Measurements from ENCODE around the gene ERBB4. TPM values are rescaled to one million over a fixed set of nuclear protein-coding genes. Genes with fewer than 3 reads are reported as not detected.

Gene ERBB4
- total and polyA plus RNA-seq, 9 donors: 5.0 to 12.7 (median 7.7) TPM

GRCh38 chr2:212274215-212274614 is 264.4 kb downstream of the ERBB4 start:
- no peaks in the 10 kb centered on the region for H3K4me1 ChIP-seq (ENCODE audit: control insufficient read depth, insufficient read depth, low read length)
- no peak overlapping the region for H3K27ac ChIP-seq (ENCODE audit: low read length)
- no peaks in the 10 kb centered on the region for H3K9me3 ChIP-seq (replicated peaks; ENCODE audit: control insufficient read depth, low read depth, low read length)
- H3K4me3 ChIP-seq (ENCODE audit: low read length): no peak overlapping the region
- no peaks in the 10 kb centered on the region for H3K36me3 ChIP-seq (ENCODE audit: control insufficient read depth, insufficient read depth, low read length)
- no peaks in the 10 kb centered on the region for H3K27me3 ChIP-seq (ENCODE audit: control insufficient read depth, insufficient read depth, low read length)
- WGBS (ENCODE audit: insufficient coverage): no CpG with 5 or more reads among the region's 2 CpGs
- DNase-seq: no peak

GRCh38 chr2:212271583-212271982 is 267.0 kb downstream of the ERBB4 start:
- Histone ChIP-seq H3K4me1 (ENCODE audit: control insufficient read depth, insufficient read depth, low read length) (no peaks in the 10 kb centered on the region), H3K9me3 (replicated peaks; ENCODE audit: control insufficient read depth, low read depth, low read length) (no peaks in the 10 kb centered on the region), H3K27ac (ENCODE audit: low read length) (no peak overlapping the region), H3K27me3 (ENCODE audit: control insufficient read depth, insufficient read depth, low read length) (no peaks in the 10 kb centered on the region), H3K36me3 (ENCODE audit: control insufficient read depth, insufficient read depth, low read length) (no peaks in the 10 kb centered on the region), H3K4me3 (ENCODE audit: low read length) (no peak overlapping the region)
- no peak for DNase-seq
- WGBS (ENCODE audit: insufficient coverage): no CpG with 5 or more reads among the region's 3 CpGs

- no peak overlapping the region for H3K4me3 ChIP-seq (ENCODE audit: low read length)
- DNase-seq: no peak
- WGBS (ENCODE audit: insufficient coverage): no CpG with 5 or more reads among the region's 1 CpG
- H3K27me3 ChIP-seq (ENCODE audit: control insufficient read depth, insufficient read depth, low read length): no peaks in the 10 kb centered on the region
- no peaks in the 10 kb centered on the region for H3K4me1 ChIP-seq (ENCODE audit: control insufficient read depth, insufficient read depth, low read length)
- no peaks in the 10 kb centered on the region for H3K36me3 ChIP-seq (ENCODE audit: control insufficient read depth, insufficient read depth, low read length)
- no peak overlapping the region for H3K27ac ChIP-seq (ENCODE audit: low read length)
- no peaks in the 10 kb centered on the region for H3K9me3 ChIP-seq (replicated peaks; ENCODE audit: control insufficient read depth, low read depth, low read length)
Measured at GRCh38 chr2:212269005-212269404, 269.6 kb downstream of the ERBB4 start.

- Histone ChIP-seq H3K27ac (ENCODE audit: low read length) (no peak overlapping the region), H3K4me1 (ENCODE audit: control insufficient read depth, insufficient read depth, low read length) (no peaks in the 10 kb centered on the region), H3K4me3 (ENCODE audit: low read length) (no peak overlapping the region), H3K9me3 (replicated peaks; ENCODE audit: control insufficient read depth, low read depth, low read length) (no peaks in the 10 kb centered on the region), H3K27me3 (ENCODE audit: control insufficient read depth, insufficient read depth, low read length) (no peaks in the 10 kb centered on the region), H3K36me3 (ENCODE audit: control insufficient read depth, insufficient read depth, low read length) (no peaks in the 10 kb centered on the region)
- DNase-seq: no peak
- WGBS (ENCODE audit: insufficient coverage): no CpG with 5 or more reads among the region's 1 CpG
Measured at GRCh38 chr2:212266297-212266696, 272.3 kb downstream of the ERBB4 start.

DNA sequence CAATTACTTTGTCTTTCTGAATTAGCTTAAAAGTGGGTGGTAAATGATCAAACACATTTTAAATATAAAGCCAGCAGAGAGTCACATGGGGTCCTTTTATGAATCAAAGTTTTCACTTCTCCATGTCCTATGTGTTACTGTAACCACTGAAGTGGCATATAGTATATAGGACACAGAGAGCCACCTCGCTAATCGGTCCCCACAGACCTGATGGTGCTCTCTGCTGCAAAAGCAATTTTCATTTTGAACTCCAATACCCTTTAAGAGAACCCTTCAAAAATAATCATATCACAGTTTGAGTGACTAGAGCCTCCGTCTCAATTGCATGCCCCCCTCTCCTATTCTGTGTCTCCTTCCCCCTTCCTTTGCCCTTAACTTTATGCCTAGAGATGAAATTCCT is 272.8 kb downstream of the ERBB4 start:
- Histone ChIP-seq H3K4me3 (ENCODE audit: low read length) (no peak overlapping the region), H3K27ac (ENCODE audit: low read length) (no peak overlapping the region), H3K27me3 (ENCODE audit: control insufficient read depth, insufficient read depth, low read length) (no peaks in the 10 kb centered on the region), H3K9me3 (replicated peaks; ENCODE audit: control insufficient read depth, low read depth, low read length) (no peaks in the 10 kb centered on the region), H3K4me1 (ENCODE audit: control insufficient read depth, insufficient read depth, low read length) (no peaks in the 10 kb centered on the region), H3K36me3 (ENCODE audit: control insufficient read depth, insufficient read depth, low read length) (no peaks in the 10 kb centered on the region)
- no CpG with 5 or more reads among the region's 3 CpGs for WGBS (ENCODE audit: insufficient coverage)
- DNase-seq: no peak

DNA sequence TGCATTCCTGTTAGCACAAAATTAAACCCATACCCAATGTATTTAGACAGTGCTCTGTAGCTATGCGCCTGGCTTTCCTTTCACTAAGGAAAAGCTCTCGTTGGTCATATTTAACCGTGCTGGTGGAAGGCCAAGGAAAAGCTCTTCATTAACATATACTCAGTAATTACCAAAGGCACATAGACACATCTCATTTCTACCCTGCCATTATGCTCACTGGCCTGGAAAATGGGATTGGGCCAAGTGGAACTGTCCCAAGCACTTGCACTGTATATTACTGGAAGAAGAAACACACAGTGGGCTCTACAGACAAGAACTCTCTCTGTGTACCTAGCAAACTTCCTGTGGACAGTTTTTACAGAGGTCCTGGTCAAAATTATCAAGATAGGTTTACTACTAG is 274.4 kb downstream of the ERBB4 start:
- Histone ChIP-seq H3K4me3 (ENCODE audit: low read length) (no peak overlapping the region), H3K9me3 (replicated peaks; ENCODE audit: control insufficient read depth, low read depth, low read length) (no peaks in the 10 kb centered on the region), H3K36me3 (ENCODE audit: control insufficient read depth, insufficient read depth, low read length) (no peaks in the 10 kb centered on the region), H3K4me1 (ENCODE audit: control insufficient read depth, insufficient read depth, low read length) (no peaks in the 10 kb centered on the region), H3K27me3 (ENCODE audit: control insufficient read depth, insufficient read depth, low read length) (no peaks in the 10 kb centered on the region), H3K27ac (ENCODE audit: low read length) (no peak overlapping the region)
- peak; percentile 2 for DNase-seq
- 96% methylated on average over 3 of the region's 3 CpGs for WGBS (ENCODE audit: insufficient coverage)

DNA sequence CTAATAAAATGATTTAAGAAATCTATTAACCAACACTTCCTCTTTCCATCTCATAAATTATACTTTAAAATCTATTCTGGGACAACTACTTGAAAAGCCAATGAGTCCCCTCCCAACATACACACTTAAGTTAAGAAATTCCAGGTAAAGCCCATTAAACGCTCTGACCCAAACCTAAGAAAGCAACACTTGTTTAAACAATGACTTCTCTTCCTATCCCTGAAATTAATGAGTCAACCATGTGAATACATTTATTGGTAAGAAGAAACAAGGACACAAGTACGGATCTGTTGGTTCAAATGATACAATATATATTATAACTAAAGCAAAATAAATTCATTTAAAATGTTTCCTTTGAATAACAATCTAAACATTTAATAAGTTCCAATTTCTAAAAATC is 279.4 kb downstream of the ERBB4 start:
- no peak for DNase-seq
- no CpG with 5 or more reads among the region's 2 CpGs for WGBS (ENCODE audit: insufficient coverage)
- Histone ChIP-seq H3K9me3 (replicated peaks; ENCODE audit: control insufficient read depth, low read depth, low read length) (no peaks in the 10 kb centered on the region), H3K4me3 (ENCODE audit: low read length) (no peak overlapping the region), H3K36me3 (ENCODE audit: control insufficient read depth, insufficient read depth, low read length) (no peaks in the 10 kb centered on the region), H3K27me3 (ENCODE audit: control insufficient read depth, insufficient read depth, low read length) (no peaks in the 10 kb centered on the region), H3K27ac (ENCODE audit: low read length) (no peak overlapping the region), H3K4me1 (ENCODE audit: control insufficient read depth, insufficient read depth, low read length) (no peaks in the 10 kb centered on the region)

GRCh38 chr2:212254339-212254738 is 284.3 kb downstream of the ERBB4 start:
- no peaks in the 10 kb centered on the region for H3K4me1 ChIP-seq (ENCODE audit: control insufficient read depth, insufficient read depth, low read length)
- DNase-seq: no peak
- H3K36me3 ChIP-seq (ENCODE audit: control insufficient read depth, insufficient read depth, low read length): no peaks in the 10 kb centered on the region
- H3K9me3 ChIP-seq (replicated peaks; ENCODE audit: control insufficient read depth, low read depth, low read length): no peaks in the 10 kb centered on the region
- H3K27me3 ChIP-seq (ENCODE audit: control insufficient read depth, insufficient read depth, low read length): no peaks in the 10 kb centered on the region
- no peak overlapping the region for H3K4me3 ChIP-seq (ENCODE audit: low read length)
- no peak overlapping the region for H3K27ac ChIP-seq (ENCODE audit: low read length)
- WGBS (ENCODE audit: insufficient coverage): 60% methylated on average over 1 of the region's 5 CpGs

GRCh38 chr2:212249451-212249850 is 289.2 kb downstream of the ERBB4 start:
- no peaks in the 10 kb centered on the region for H3K9me3 ChIP-seq (replicated peaks; ENCODE audit: control insufficient read depth, low read depth, low read length)
- no CpG with 5 or more reads among the region's 2 CpGs for WGBS (ENCODE audit: insufficient coverage)
- DNase-seq: peak; percentile 27

GRCh38 chr2:212245880-212246279 is 292.7 kb downstream of the ERBB4 start:
- no peak for DNase-seq
- Histone ChIP-seq H3K4me3 (ENCODE audit: low read length) (no peak overlapping the region), H3K9me3 (replicated peaks; ENCODE audit: control insufficient read depth, low read depth, low read length) (no peaks in the 10 kb centered on the region), H3K27ac (ENCODE audit: low read length) (no peak overlapping the region), H3K4me1 (ENCODE audit: control insufficient read depth, insufficient read depth, low read length) (no peaks in the 10 kb centered on the region), H3K27me3 (ENCODE audit: control insufficient read depth, insufficient read depth, low read length) (no peaks in the 10 kb centered on the region), H3K36me3 (ENCODE audit: control insufficient read depth, insufficient read depth, low read length) (no peaks in the 10 kb centered on the region)
- WGBS (ENCODE audit: insufficient coverage): no CpG with 5 or more reads among the region's 2 CpGs

More at GRCh38 chr2:212249451-212249850, 289.2 kb downstream of the ERBB4 start:
- Histone ChIP-seq H3K4me3 (ENCODE audit: low read length) (no peak overlapping the region), H3K4me1 (ENCODE audit: control insufficient read depth, insufficient read depth, low read length) (no peaks in the 10 kb centered on the region), H3K27ac (ENCODE audit: low read length) (no peak overlapping the region), H3K36me3 (ENCODE audit: control insufficient read depth, insufficient read depth, low read length) (no peaks in the 10 kb centered on the region), H3K27me3 (ENCODE audit: control insufficient read depth, insufficient read depth, low read length) (no peaks in the 10 kb centered on the region)

DNA sequence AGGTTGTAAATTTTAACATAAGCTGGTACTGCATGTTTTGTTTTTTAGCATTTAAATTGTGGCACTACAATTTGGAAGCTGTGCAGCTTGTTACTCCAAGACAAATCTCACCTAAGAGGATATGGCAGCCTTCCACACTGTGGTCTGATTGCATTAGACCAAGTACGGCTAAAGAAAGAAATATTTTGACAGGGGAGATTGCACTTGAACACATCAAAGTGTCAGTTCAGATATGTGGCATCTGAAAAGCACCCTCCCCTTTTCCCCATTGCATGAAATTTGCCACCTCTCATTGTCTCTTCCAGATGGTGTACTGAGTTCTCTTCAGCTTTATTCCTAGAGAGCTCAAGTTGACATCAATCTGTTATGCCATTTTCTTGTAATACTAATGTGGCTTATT is 295.9 kb downstream of the ERBB4 start:
- WGBS (ENCODE audit: insufficient coverage): no CpG with 5 or more reads among the region's 1 CpG
- Histone ChIP-seq H3K36me3 (ENCODE audit: control insufficient read depth, insufficient read depth, low read length) (no peaks in the 10 kb centered on the region), H3K9me3 (replicated peaks; ENCODE audit: control insufficient read depth, low read depth, low read length) (no peaks in the 10 kb centered on the region), H3K27me3 (ENCODE audit: control insufficient read depth, insufficient read depth, low read length) (no peaks in the 10 kb centered on the region), H3K27ac (ENCODE audit: low read length) (no peak overlapping the region), H3K4me1 (ENCODE audit: control insufficient read depth, insufficient read depth, low read length) (no peaks in the 10 kb centered on the region), H3K4me3 (ENCODE audit: low read length) (no peak overlapping the region)
- DNase-seq: no peak
